NT2/D1 (cell line): ENCODE data around the gene ADAMTSL1.

Experiments used
- SUZ12 ChIP-seq: IDR thresholded peaks from 2 replicates; pipeline ENCODE4 v1.6.1; 2011; ENCODE audit not compliant: insufficient read length, insufficient read depth; ENCODE audit errors: extremely low read depth
- YY1 ChIP-seq: IDR thresholded peaks from 2 replicates; pipeline ENCODE4 v1.6.1; 2011; ENCODE audit not compliant: insufficient read length, insufficient read depth
- ZNF274 ChIP-seq: IDR thresholded peaks from 2 replicates; pipeline ENCODE4 v1.6.1; 2011; ENCODE audit warnings: mild to moderate bottlenecking, low read depth, low read length

DNA sequence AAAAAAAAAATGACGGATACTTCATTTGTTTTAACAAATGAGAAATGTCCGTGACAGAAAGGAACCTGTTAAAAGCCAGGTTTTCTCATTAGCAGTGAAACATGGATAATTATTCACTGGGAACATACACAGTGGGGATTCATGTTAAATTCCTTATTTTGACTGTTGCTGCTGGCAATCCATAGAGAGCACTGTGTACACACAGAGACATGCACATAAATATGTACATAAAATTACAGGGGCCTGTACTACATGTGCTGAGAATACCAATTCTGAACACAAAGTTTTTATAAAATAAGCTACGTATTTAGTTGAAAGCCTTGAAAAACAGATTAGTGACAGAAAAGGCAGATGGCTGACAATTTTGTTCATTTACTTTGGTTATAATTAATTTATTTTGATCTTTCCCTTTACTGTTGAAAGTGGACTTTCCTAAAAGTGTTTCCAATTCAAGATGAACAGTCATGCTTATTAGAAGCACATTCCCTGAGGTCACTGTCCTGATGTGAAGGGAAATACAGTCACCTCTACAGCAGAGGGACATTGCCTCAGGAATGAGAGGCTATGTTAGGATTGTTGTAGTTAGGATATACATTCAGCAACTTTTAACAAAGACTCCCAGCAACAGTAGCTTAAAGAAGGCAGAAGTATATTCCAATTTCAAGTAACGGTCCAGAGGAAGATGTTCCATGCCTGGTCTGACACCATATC lies 392.3 kb downstream of the ADAMTSL1 start:
- TF ChIP-seq SUZ12 (no peak), ZNF274 (no peak), YY1 (no peak)
